Gastroesophageal sphincter (tissue), 3 donors: Measurements from ENCODE around the gene SRR.

Experiments
- CTCF ChIP-seq, 4 experiments: fragments of 200-600 bp in 2 of 4; fragments of 450-650 bp in 2 of 4; sonication (generic) in 1 of 4; IDR thresholded peaks; one replicate each; pipeline ENCODE4 v1.5.1; 2017 to 2019; ENCODE audit warnings: antibody characterized with exemption in 4 of 4, mild to moderate bottlenecking in 2 of 4, moderate library complexity in 2 of 4
- EP300 ChIP-seq: sonication (generic); formaldehyde crosslinking; IDR thresholded peaks from one replicate; pipeline ENCODE4 v1.6.1; 2017; ENCODE audit warnings: antibody characterized with exemption, mild to moderate bottlenecking
- POLR2A ChIP-seq, 2 donors: fragments of 450-650 bp; IDR thresholded peaks; one replicate each; pipeline ENCODE4 v1.6.1; 2017; ENCODE audit warnings: antibody characterized with exemption in 2 of 2, mild to moderate bottlenecking in 2 of 2, moderate library complexity in 1 of 2
- POLR2AphosphoS5 ChIP-seq: sonication (generic); formaldehyde crosslinking; IDR thresholded peaks from one replicate; pipeline ENCODE4 v1.6.1; 2017; ENCODE audit warnings: antibody characterized with exemption

DNA sequence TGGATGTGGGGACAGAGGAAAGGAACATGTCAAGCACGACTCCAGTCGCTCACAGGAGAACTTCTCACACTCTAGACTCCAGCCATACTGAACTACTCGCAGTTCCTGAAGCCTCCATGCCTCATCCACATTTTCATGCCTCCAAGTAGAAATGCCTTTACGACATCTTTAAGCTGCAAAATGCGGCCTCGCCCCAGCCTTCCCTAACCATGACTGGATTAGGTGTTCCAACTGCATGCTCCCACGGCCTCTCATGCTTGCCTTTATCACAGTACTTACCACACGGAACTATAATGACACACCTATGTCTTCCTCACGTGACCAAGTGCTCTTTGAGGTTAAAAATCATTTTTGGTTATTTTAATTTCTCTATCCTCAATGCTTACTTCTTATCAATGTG is 24.0 kb upstream of the SRR start:
- TF ChIP-seq EP300 (no peak), CTCF (IDR thresholded peaks at IDR 0.05) (no peak), POLR2A (IDR thresholded peaks at IDR 0.05) (no peak), POLR2AphosphoS5 (no peak)
